AG09309 (cell line): ENCODE measurements around the gene ADNP2.
A peak's percentile ranks its signal among the peaks of the same experiment; 100 is the strongest.

Experiments used
- DNase-seq: peaks from one replicate; pipeline ENCODE4 v3.0.0-alpha.2; 2010; ENCODE audit warnings: low read depth
- H3K4me3 ChIP-seq: 2 replicates; pipeline ENCODE4 v1.5.1; 2011; ENCODE audit warnings: mild to moderate bottlenecking, low read depth, low read length, moderate library complexity; ENCODE audit not compliant: control insufficient read depth
- TF ChIP-seq, protein P1 (sequence below): IDR thresholded peaks from 2 replicates; pipeline ENCODE4 v1.5.1; 2011; ENCODE audit warnings: mild to moderate bottlenecking, low read depth, low read length, inconsistent platforms; ENCODE audit not compliant: insufficient read depth, control insufficient read depth; ENCODE audit errors: missing control alignments

Gene ADNP2

DNA sequence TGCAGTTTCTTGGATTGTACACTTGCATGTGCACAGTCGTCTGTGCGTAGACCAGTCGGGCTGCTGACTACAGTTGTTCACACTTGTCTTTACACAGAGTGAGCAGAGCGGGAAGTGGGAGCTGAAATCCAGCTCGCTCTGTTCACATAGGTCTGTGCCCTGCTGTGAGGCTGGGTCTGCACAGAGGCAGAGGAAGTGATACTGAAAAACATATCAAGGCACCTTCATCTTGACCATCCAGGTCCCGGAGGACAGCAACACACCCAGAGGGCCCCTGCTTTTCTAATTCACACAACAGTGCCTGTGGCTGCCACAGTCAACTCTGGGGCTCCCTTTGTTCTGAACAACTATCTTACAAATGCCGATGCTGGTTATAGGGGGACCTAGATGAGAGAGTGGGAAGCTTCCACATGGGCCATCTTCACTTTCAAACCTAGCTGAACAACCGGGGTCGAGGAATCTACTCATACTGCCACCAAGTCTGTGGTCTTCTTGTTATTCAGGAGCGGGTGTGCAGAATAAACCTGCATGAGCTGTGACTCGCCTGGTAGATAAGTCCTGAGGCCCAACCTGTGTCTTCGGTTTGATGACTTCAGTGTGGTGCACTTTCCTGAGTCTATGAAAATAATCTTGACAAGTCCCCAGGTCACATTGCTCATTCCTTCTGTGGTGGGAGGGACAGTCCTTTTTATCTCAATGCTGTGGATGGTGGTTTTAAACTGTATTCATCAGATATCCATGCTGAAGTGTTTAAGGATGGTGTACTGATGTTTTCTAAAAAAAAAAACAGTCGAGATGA lies 3.5 kb upstream of the ADNP2 start:
- no peak for DNase-seq
- TF ChIP-seq, protein P1, sequence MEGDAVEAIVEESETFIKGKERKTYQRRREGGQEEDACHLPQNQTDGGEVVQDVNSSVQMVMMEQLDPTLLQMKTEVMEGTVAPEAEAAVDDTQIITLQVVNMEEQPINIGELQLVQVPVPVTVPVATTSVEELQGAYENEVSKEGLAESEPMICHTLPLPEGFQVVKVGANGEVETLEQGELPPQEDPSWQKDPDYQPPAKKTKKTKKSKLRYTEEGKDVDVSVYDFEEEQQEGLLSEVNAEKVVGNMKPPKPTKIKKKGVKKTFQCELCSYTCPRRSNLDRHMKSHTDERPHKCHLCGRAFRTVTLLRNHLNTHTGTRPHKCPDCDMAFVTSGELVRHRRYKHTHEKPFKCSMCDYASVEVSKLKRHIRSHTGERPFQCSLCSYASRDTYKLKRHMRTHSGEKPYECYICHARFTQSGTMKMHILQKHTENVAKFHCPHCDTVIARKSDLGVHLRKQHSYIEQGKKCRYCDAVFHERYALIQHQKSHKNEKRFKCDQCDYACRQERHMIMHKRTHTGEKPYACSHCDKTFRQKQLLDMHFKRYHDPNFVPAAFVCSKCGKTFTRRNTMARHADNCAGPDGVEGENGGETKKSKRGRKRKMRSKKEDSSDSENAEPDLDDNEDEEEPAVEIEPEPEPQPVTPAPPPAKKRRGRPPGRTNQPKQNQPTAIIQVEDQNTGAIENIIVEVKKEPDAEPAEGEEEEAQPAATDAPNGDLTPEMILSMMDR: no peak
- H3K4me3 ChIP-seq: no peak overlapping the region

DNA sequence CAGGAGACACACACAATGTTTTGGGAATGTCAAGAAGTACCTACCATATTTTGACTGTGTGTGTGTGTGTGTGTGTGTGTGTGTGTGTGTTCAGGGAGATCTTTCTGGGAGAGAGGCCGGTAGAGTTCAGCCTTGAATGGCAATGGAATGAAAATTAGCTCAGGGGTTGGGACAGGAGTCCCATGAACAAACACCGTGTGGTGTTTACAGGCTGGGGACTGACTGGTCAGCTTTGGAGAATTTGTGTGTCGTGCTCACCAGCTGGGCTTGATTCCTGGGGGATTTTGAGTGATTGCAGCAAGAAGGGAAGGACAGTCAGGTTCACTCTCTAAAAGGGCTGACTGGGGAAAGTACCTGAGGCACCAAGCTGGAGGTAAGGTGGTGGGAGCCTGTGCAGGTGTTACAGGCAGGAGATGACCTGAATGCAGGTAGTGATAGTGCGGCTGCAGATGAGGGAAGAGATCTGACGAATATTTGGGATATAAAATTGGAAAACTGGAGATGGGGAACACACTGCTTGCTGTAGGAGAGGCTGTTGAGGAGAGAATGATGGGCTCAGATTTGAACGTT lies 2.5 kb upstream of the ADNP2 start:
- H3K4me3 ChIP-seq: no peak overlapping the region
- no peak for DNase-seq
- TF ChIP-seq, protein P1: no peak

DNA sequence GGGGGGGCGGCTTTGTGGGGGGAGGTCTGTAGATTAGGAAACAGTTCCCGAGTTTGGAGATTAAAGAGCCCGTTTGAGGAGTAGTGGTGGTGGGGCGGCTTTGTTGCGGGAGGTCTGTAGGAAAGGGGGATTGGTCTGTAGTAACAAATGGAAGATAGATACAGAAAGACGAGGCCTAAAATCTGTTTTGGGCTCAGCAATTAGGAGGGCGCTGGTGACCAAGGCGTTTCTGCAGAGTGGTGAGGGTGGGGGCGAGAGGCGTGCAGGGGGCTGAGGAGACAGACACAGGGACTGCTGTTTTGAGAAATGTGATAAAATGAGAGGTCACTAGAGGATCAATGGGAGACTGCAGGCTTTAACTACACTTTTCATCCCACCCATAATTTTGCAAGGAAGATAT lies 1.6 kb upstream of the ADNP2 start:
- TF ChIP-seq, protein P1: no peak
- H3K4me3 ChIP-seq: no peak overlapping the region
- DNase-seq: no peak

DNA sequence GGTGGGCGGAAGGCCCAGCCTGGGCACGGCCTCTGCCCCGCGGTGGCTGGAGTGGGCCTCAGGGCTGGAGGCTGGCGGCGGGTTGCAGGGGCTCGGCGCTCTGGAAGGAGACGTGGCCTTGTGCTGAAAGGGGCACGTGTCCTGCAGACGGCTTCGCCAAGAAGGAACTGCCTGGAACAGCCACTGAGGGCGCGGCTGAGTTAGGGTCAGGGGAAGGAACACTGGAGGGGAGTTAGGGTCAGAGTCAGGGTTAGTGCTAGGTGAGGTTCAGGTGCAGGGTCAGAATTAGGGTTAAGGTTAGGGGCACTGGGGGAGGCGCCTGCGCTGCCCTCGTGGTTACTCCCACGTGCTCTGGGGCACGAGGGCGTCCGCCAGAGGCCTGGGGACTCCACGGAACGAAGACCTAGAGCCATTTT lies 933 bp upstream of the ADNP2 start:
- TF ChIP-seq, protein P1: no peak
- no peak overlapping the region for H3K4me3 ChIP-seq
- no peak for DNase-seq

DNA sequence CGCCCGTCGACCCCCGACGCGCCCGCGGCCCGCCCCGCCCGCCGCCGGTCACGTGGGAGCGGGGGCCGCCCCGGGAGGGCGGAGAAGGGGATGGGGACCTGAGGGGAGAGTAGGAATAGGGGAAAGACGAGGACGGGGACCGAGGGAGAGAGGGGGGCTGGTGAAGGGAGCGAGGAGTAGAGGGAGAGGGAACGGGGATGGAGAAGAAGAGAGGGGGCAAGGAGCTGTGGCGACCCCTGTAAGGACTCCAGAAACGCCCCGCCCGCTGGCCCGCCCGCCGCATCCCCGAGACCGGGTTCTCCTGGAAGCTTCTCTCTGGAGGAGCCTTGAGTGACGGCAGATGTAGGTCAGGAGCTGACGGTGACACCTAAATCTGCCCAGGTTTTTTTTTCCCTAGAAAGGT lies 615 bp downstream of the ADNP2 start:
- TF ChIP-seq, protein P1: no peak
- no peak for DNase-seq
- H3K4me3 ChIP-seq: peak overlapping the region; percentile 85

DNA sequence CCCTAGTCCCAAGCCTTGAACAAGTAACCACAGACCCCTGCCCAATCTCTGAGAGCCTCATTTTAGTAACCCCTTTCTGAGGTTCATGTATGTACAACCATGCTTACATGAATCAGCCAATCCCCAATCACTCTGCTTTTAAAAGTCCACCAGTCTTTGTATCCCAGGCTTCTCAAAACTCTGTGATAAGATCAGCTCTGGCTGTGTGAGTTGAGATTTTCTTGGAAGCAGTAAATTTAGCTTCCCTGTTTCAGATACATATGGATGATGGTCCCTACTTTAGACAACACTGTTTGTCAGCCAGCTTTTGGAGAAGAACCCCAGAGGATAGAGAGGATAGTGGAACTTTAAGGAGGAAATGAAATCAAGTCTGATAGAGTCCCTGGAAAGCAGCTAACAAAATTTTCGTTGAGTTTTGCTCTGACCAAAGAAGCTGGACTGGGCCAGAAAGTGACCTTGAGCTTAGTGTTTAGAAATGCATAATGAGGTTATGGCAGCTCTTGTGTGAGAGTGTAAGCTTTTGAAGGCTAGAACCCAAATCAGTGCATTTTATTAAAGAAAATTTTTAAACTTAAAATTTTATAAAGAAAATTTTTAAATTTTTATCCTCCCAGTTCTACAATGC lies 3.7 kb downstream of the ADNP2 start:
- no peak overlapping the region for H3K4me3 ChIP-seq
- no peak for DNase-seq
- TF ChIP-seq, protein P1: no peak
